SIG-M5 treated with dmso at 0.1 percent for 504 hours (cell line): ENCODE results near the gene HLA-DOB.
"Not testable (repeated sequence)": the region's sequence is repeated elsewhere in the genome, so short reads cannot be mapped to it uniquely, and the experiment has no call there.

Experiments
- DNase-seq: peaks from one replicate; lab custom pipeline; 2025; ENCODE audit not compliant: unreplicated experiment; lab: John Stamatoyannopoulos, UW

The HLA-DOB gene

GRCh38 chr6:32815115-32815514 is 1.7 kb downstream of the HLA-DOB start:
- no peak for DNase-seq

- no peak for DNase-seq
Measured at GRCh38 chr6:32814145-32814544, 2.7 kb downstream of the HLA-DOB start.

GRCh38 chr6:32809171-32809570 is 7.6 kb downstream of the HLA-DOB start:
- no peak for DNase-seq

GRCh38 chr6:32807020-32807580 is 9.7 kb downstream of the HLA-DOB start:
- DNase-seq: no peak

- not testable (repeated sequence) for DNase-seq
Measured at GRCh38 chr6:32805404-32805803, 11.4 kb downstream of the HLA-DOB start.

- no peak for DNase-seq
Measured at GRCh38 chr6:32803416-32803815, 13.4 kb downstream of the HLA-DOB start.

- no peak for DNase-seq
Measured at GRCh38 chr6:32799740-32800139, 17.1 kb downstream of the HLA-DOB start.

- peak; percentile 14 for DNase-seq
Measured at GRCh38 chr6:32799168-32799567, 17.6 kb downstream of the HLA-DOB start.

- peak; percentile 65 for DNase-seq
Measured at GRCh38 chr6:32796848-32797776, 19.7 kb downstream of the HLA-DOB start.

GRCh38 chr6:32794510-32794909 is 22.3 kb downstream of the HLA-DOB start:
- peak; percentile 90 for DNase-seq

- no peak for DNase-seq
Measured at GRCh38 chr6:32792901-32793435, 23.8 kb downstream of the HLA-DOB start.

GRCh38 chr6:32790306-32790705 is 26.5 kb downstream of the HLA-DOB start:
- DNase-seq: no peak

GRCh38 chr6:32785781-32786533 is 30.8 kb downstream of the HLA-DOB start:
- DNase-seq: peak; percentile 57

- DNase-seq: not testable (repeated sequence)
Measured at GRCh38 chr6:32782923-32783322, 33.9 kb downstream of the HLA-DOB start.

GRCh38 chr6:32779036-32779435 is 37.8 kb downstream of the HLA-DOB start:
- DNase-seq: no peak

GRCh38 chr6:32775071-32775470 is 41.7 kb downstream of the HLA-DOB start:
- DNase-seq: no peak

GRCh38 chr6:32774426-32774825 is 42.4 kb downstream of the HLA-DOB start:
- no peak for DNase-seq

- no peak for DNase-seq
Measured at GRCh38 chr6:32772656-32773055, 44.1 kb downstream of the HLA-DOB start.

- DNase-seq: no peak
Measured at GRCh38 chr6:32764048-32764447, 52.8 kb downstream of the HLA-DOB start.

GRCh38 chr6:32763421-32763820 is 53.4 kb downstream of the HLA-DOB start, which contains the start of gene HLA-DQB2:
Gene HLA-DQB2, minus strand, starts transcription at chr6:32763532. Its CDS starts 62 bp downstream, at chr6:32763470.
- DNase-seq: no peak
